Measurements from ENCODE around the gene BLOC1S3.

Gene BLOC1S3

DNA sequence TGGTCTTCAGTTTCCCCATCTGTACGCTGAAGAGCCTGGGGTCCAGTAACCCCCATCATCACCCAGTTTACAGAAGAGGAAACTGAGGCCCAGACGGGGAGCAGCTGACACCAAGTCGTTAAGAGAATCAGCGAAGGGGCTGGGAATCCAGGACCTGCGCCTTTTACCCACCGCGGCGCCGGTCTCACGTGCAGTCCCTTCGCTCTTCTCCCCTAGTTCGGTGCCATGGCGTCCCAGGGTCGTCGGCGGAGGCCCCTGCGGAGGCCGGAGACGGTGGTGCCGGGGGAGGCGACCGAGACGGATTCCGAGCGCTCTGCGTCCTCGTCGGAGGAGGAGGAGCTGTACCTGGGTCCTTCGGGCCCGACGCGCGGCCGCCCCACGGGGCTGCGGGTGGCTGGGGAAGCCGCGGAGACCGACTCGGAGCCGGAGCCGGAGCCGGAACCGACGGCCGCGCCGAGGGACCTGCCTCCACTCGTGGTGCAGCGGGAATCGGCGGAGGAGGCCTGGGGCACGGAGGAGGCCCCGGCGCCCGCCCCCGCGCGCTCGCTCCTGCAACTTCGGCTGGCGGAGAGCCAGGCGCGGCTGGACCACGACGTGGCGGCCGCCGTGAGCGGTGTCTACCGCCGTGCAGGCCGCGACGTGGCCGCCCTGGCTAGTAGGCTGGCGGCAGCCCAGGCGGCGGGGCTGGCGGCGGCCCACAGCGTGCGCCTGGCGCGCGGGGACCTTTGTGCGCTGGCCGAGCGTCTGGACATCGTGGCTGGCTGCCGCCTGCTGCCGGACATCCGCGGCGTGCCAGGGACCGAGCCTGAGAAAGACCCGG lies 698 bp downstream of the BLOC1S3 start:
- peak in 2 of 4 experiments; percentile 19 to 34 for DNase-seq (ENCODE audit: low read depth in 4 of 4, low spot score in 1 of 4)

DNA sequence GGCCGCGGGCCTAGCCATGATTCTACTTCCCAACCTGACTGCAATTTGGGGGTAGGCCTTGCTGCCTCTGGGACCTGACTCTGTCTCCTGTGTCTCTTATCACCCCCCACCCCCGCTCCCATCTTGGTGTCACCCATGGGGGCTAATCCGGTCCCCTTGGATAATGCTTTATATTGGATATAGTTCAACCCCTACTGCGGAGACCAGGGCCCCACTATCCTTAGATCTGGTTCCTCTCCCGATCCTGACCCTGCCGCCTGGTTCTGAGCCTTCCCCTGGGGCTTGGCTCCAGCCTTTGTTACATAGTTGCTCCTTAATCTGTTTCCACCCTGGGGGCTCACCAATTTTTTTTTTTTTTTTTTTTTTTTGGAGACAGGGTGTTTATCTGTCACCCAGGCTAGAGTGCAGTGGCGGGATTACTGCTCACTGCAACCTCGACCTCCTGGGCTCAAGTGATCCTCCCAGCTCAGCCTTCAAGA lies 1.3 kb downstream of the BLOC1S3 start:
- DNase-seq (ENCODE audit: low read depth in 4 of 4, low spot score in 1 of 4), result no peak

DNA sequence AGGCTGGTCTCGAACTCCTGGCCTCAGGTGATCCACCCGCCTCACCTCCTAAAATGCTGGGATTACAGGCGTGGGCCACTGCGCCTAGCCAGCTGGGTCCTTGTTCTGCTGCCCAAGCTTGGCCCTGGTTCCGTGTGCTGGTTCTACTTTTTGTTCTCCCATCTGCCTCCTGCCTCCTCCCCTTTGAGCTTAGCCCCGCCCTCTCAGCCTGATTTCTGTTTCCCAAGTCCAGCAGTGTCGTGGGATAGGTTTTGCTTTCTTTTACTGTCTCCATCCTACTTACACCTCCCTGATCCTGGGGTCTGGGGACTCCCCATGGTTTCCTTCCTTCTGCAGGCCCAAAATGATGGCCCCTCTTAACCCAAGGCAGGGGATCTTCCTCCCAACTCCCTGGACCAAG lies 2.4 kb downstream of the BLOC1S3 start:
- no peak for DNase-seq (ENCODE audit: low read depth in 4 of 4, low spot score in 1 of 4)

DNA sequence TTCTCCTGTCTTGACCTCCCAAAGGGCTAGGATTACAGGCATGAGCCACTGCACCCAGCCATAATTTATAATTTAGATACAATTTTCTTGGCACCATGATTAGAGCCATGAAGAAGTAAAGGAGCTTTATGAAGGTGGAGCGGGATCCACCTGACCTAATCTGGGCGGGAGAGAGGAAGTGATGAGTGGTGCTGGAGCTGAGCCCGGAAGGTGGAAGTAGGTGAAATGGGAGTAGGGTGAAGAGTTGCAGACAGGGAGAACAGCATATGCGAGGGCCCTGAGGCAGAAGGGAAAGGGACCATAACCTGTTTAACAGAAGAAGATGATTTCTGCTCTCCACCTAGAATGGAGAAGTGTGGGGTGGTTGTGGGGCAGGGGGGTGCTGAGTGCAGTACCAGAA lies 4.2 kb downstream of the BLOC1S3 start:
- no peak for DNase-seq (ENCODE audit: low read depth in 4 of 4, low spot score in 1 of 4)

DNA sequence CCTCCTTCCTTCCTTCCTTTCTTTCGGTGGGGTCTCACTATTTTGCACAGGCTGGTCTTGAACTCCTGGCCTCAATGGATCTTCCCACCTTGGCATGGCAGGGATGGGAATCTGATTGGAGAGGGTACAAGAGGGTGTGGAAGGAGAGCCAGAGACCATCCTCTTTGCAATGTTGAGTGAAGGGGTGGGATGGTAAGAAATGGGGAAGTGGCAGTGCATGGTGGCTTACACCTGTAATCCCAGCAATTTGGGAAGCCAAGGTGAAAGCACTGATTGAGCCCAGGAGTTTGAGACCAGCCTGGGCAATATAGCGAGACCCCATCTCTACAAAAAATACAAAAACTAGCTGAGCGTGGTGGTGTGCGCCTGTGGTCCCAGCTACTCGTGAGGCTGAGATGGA lies 5.5 kb downstream of the BLOC1S3 start:
- no peak for DNase-seq (ENCODE audit: low read depth in 4 of 4, low spot score in 1 of 4)

DNA sequence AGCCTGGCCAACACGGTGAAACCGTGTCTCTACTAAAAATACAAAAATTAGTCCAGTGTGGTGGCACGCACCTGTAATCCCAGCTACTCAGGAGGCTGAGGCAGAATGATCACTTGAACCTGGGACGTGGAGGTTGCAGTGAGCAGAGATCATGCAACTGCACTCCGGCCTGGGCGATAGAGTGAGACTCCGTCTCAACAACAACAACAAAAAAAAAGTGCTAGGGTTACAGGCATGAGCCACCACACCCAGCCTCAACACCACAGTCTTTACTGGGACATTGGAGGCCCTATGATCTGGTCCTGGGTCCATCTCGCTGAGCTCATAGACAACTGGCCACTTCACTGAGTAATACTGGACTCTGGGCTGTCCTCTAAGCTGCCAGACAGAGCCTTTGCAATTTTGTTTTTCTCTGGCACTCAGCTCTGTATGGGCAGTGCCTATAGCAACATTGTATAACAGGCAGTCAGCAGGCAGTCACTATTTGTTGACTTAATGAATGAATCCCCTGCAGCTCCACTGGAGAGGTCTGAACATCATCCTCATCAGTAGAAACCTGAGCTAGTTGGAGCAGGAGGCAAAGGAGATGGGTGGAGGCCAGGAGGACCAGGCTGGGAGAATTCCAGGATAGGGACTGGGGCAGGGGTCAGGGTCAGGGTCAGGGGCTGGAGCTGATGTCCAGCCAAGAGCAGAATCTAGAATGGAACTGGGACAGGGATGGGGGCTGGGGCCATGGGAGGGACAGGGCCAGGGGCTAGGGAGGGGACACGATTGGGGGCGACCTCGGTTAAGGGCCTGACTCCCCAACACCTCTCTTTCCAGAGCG lies 8.1 kb downstream of the BLOC1S3 start:
- DNase-seq (ENCODE audit: low read depth in 4 of 4, low spot score in 1 of 4), result no peak

DNA sequence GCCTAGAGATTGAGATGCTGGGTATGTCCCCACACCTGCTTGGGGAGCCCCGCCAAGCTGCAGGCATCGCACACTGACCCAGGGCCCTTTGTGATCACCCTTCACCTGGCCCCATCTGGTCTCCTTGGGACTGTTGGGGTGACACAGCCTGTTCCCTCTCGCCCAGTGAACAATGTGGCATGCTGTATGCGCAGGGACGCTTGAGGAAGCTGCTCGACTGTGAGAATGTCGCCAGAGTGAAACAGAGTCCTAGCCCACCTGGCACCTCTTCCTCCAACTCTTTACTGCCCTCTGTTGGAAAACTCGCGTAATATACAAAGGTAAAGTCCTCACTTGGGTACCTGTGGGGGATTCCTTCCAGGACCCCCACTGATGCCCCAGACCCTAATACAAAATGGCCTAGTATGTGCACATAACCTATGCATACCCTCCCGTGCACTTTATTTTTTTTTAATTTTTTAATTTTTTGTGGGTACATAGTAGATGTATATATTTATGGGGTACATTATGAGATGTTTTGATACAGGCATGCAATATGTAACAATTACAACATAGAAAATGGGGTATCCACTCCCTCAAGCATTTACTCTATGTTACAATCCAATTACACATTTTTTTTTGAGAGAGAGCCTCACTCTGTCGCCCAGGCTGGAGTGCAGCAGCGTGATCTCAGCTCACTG lies 9.0 kb downstream of the BLOC1S3 start:
- DNase-seq (ENCODE audit: low read depth in 4 of 4, low spot score in 1 of 4), result no peak

DNA sequence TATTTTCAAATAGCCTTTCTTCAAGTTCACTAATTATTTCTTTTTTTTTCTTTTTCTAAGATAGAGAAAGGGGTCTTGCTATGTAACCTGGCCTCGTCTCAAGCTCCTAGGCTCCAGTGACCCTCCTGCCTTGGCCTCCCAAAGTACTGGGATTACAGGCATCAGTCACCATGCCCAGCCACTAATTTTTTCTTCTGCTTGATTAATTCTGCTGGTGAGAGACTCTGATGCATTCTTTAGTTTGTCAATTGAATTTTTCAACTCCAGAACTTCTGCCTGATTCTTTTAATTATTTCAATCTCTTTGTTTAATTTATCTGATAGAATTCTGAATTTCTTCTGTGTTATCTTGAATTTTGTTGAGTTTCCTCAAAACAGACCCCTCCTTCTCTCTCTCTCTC lies 11.4 kb downstream of the BLOC1S3 start:
- DNase-seq (ENCODE audit: low read depth in 4 of 4, low spot score in 1 of 4), result no peak

DNA sequence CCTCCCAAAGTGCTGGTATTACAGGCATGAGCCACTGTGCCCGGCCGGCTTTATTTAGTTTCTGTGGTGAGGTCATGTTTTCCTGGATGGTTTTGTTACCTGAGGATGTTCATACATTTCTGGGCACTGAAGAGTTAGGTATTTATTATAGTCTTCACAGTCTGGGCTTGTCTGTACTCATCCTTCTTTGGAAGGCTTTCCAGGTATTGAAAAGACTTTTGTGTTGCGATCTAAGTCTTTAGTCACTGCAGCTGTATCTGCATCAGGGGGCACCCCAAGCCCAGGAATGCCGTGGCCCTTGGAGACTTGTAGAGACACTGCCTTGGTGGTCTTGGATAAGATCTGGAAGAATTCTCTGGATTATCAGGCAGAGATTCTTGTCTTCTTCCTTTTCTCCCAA lies 12.8 kb downstream of the BLOC1S3 start:
- no peak for DNase-seq (ENCODE audit: low read depth in 4 of 4, low spot score in 1 of 4)

DNA sequence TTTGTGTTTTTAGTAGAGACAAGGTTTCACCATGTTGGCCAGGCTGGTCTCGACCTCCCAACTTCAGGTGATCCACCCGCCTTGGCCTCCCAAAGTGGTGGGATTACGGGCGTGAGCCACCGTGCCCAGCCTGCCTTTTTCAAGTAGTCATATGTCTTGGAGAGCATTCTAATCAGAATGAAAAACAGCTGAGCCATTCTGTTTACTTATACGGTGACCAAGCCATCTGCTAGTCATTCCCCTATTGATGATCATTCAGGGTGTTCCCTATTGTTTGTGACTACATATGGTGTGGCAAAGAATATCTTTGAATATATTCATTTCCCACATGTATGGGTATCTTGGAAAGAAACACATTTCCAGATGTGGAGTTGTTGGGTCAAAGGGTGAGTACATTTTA lies 17.2 kb downstream of the BLOC1S3 start:
- no peak for DNase-seq (ENCODE audit: low read depth in 4 of 4, low spot score in 1 of 4)

DNA sequence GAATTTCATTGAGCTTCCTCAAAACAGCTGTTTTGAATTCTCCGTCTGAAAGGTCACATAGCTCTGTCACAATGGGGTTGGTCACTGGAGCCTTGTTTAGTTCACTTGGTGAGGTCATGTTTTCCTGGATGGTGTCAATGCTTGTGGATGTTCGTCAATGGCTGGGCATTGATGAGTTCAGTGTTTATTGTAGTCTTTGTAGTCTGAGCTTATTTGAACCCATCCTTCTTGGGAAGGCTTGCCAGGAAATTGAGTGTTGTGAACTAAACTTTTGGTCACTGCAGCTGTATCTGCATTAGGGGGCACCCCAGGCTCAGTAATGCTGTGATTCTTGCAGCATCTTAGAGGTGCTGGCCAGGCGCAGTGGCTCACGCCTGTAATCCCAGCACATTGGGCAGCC lies 22.0 kb downstream of the BLOC1S3 start:
- DNase-seq (ENCODE audit: low read depth in 4 of 4, low spot score in 1 of 4), result no peak

DNA sequence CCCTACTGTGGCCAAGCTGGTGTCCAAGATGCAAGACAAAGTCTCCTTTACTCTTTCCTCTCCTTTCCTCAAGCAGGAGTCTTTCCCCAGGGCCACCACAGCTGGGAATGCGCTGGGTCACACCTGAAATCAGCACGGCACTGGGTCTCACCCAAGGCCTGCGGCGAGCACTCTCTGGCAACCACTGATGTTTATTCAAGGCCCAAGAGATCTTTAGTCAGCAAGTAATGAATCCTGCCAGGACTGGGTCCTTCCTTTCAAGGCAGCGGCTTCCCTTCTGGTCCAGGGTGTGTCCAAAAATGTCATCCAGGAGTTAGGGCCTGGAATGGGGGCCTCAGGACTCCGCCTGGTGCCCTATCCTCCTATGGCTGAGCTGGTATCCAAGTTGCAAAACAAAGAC lies 24.1 kb downstream of the BLOC1S3 start:
- DNase-seq (ENCODE audit: low read depth in 4 of 4, low spot score in 1 of 4), result no peak

DNA sequence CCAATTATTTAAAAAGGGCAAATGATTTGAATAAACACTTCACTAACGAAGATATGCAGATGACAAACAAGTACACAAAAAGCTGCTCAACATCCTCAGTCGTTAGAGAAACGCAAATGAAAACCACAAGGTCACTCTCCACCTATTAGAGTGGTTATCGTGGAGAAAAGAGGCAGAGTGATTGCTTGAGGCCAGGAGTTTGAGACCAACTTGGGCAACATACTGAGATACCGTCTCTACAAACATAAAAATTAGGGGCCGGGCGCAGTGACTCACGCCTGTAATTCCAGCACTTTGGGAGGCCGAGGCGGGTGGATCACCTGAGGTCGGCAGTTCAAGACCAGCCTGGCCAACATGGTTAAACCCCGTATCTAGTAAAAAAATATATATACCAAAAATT lies 27.2 kb downstream of the BLOC1S3 start:
- no peak for DNase-seq (ENCODE audit: low read depth in 4 of 4, low spot score in 1 of 4)

DNA sequence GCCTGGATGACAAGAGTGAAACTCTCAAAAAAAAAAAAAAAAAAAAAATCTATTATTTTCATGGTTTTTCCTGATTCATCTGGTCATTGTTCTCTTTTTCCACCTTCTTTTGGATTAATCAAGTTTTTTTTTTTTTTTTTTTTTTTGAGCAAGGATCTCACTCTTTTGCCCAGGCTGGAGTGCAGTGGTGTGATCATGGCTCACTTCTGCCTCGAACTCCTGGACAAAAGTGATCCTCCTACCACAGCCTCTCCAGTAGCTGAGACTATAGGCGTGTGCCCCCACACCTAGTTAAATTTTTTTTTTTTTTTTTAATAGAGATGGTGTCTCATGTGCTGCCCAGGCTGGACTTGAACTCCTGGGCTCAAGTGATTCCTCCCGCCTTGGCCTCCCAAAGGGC lies 27.7 kb downstream of the BLOC1S3 start:
- no peak for DNase-seq (ENCODE audit: low read depth in 4 of 4, low spot score in 1 of 4)

DNA sequence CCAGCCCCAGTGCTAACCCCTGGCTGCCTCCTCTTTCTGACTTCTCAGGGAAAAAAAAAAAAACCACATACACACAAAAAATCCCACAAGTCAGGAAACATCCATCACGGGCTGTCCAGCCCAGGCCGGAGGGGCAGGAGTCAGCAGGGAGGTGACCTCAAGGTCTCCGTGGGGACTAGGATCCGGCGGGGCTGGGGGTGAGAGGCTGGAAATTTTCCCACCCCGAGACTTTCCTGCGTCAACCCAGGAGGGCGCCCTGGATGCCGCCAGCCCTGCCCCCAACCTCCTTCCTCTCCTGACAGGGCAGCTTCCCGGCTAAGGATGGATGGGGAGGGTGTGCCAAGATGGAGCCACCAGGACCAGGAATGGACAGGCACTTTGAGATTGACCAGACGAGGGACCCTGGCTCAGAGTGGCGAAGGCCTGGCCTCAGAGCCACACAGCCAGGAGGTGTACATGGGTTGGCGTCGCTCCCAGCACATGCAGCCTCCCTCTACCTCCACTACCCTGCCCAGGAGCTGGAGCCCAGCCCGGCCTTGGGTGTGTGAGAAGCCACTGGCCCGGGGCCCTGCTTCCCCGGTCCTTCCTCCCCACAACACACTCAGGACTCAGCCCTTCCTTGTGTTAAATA lies 33.3 kb downstream of the BLOC1S3 start:
- no peak for DNase-seq (ENCODE audit: low read depth in 4 of 4, low spot score in 1 of 4)

DNA sequence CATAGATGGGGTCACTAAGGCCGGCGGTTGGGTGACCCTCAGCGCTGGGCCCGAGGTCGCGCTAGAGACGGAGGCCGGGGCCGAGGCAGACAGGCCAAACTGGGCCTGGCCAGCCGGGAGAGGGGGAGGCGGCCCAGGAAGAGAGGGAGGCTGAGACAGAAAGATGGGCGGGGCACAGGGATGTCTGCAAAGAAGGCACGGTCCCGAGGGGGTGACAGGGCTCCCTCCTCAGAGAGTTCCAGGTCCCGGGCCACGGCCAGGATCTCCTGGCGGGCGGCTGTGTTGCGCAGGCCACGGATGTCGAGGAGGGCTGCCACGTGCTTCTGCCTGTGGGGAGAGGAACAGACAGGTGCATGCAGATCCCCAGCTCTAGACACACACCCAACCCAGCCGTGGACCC lies 34.4 kb downstream of the BLOC1S3 start:
- no peak for DNase-seq (ENCODE audit: low read depth in 4 of 4, low spot score in 1 of 4)

DNA sequence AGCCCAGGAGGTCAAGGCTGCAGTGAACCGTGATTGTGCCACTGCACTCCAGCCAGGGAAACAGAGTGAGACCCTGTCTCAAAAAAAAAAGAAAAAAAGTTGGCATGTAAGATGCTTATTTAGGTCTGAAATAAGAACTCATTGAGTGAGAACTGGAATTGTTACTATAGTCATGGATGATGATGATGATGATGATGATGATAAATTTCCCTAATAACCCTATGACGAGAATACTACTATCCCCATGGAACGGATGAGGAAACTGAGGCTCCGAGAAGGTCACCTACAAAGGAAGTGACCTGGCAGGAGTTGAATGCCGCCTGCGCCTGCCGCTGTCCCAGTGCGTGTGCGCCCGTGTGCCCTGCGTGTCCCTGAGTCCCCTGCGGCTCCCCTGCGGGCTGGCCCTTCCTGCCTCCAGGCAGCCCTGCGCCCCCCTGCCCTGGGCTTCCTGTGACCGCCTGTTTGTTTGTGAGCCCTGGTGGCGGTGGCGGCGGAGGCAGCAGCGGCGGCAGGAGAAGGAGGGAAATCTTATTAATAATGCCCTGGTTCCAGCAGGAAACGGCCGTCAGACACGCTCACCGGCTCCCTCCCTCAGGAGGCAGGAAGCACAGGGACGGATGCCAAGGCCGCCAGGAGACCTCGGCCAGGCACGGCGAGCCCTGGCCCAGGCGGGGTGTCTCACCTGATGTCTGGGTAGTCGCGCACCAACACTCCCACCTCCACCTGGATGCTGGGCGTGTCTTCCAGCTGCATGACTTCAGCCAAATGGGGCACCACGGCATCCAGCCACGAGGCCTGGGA lies 37.0 kb downstream of the BLOC1S3 start:
- DNase-seq (ENCODE audit: low read depth in 4 of 4, low spot score in 1 of 4), result no peak

DNA sequence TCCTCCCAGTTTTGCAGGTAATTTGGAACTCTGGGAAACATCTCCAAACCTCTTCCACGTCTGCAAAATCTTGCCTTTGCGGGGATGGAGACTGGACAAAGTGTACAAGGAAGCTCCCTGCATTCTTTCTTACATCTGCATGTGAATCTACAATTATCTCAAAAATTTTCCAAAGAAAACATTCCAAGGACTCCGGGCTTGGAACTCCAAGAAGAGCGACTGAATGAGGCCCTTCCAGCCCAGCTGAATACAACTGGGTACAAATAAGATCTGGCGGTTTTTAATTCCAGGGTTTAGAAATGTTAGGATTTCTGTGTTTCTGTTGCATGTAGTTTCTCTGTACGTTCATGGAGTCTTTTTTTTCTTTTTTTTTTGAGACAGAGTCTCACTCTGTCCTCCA lies 38.1 kb downstream of the BLOC1S3 start:
- no peak for DNase-seq (ENCODE audit: low read depth in 4 of 4, low spot score in 1 of 4)

DNA sequence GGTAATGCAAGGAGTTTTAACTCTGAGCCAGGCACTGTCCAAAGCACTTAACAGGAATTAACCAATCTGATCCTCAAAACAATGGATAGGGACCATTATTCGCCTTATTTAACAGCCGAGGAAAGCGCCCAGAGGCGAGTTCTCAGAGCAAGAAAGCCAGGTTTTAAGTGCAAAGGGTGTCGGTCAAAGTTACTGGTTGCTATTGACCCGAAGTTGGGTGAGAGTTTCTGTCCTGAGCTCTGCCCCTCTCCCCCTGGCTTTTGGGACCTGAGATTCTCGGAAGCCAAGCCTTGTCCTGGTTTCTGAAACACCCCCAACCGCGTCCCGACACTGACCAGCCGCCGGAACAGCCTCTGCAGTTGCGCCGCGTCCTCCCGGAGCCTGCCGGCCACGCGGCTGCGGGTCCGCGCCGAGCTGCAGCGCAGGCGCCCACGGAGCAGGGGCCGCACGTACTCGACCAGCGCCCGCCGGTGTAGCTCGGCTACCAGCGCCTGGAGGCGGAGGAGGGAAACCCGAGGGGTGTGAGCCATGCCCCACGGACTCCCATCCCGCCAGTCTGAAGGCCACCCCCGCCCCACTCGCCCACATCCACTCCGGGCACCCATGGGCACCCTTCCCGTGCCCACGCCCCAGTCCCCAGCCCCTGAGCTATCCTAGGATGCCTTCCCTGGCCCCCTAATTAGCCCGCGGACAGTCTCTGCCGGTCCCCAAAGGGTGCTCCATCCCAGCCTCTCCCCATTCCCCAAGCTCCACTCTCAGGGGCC lies 38.8 kb downstream of the BLOC1S3 start:
- DNase-seq (ENCODE audit: low read depth in 4 of 4, low spot score in 1 of 4), result no peak

DNA sequence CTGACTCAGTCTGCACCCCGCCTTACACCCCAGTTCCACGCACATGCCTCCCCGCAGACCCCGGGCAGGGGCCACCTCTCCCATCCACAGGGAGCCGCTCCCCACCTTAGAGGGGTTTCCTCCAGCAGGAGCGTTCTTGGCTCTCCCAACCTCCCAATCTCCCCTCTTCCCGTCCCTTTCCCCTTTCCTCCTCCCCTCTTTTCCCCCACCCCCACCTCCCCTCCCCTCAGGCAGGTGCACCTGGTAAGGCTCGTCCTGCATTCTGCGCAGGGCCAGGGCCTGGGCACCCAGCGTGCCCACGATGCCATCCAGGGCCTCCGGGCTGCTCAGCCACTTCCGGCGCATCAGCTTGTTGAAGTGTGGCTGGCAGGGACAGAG lies 39.4 kb downstream of the BLOC1S3 start:
- DNase-seq (ENCODE audit: low read depth in 4 of 4, low spot score in 1 of 4), result no peak

Measured in stimulated activated CD4-positive, alpha-beta T cell treated with anti-CD3 and anti-CD28 coated beads, Interleukin-1b, Interleukin-23, amount 100 ng/mL, for 24 hours (primary cell).